Pulmonary artery endothelial cell (primary cell): ENCODE measurements around the gene OR6N1. TPM values are rescaled to one million over a fixed set of nuclear protein-coding genes. Genes with fewer than 3 reads are reported as not detected.

Experiments used
- DNase-seq: peaks from one replicate; pipeline ENCODE4 v3.0.0-alpha.2; 2011; ENCODE audit warnings: low read depth, low spot score
- total RNA-seq: library from RNA; depleted of rRNA; stranded (reverse); fragments of >200 nt; gene quantifications from 2 replicates; pipeline ENCODE4 v1.2.3, GENCODE V29; 2014

Gene OR6N1, protein sequence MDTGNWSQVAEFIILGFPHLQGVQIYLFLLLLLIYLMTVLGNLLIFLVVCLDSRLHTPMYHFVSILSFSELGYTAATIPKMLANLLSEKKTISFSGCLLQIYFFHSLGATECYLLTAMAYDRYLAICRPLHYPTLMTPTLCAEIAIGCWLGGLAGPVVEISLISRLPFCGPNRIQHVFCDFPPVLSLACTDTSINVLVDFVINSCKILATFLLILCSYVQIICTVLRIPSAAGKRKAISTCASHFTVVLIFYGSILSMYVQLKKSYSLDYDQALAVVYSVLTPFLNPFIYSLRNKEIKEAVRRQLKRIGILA
- total RNA-seq: not detected in 2 replicates

DNA sequence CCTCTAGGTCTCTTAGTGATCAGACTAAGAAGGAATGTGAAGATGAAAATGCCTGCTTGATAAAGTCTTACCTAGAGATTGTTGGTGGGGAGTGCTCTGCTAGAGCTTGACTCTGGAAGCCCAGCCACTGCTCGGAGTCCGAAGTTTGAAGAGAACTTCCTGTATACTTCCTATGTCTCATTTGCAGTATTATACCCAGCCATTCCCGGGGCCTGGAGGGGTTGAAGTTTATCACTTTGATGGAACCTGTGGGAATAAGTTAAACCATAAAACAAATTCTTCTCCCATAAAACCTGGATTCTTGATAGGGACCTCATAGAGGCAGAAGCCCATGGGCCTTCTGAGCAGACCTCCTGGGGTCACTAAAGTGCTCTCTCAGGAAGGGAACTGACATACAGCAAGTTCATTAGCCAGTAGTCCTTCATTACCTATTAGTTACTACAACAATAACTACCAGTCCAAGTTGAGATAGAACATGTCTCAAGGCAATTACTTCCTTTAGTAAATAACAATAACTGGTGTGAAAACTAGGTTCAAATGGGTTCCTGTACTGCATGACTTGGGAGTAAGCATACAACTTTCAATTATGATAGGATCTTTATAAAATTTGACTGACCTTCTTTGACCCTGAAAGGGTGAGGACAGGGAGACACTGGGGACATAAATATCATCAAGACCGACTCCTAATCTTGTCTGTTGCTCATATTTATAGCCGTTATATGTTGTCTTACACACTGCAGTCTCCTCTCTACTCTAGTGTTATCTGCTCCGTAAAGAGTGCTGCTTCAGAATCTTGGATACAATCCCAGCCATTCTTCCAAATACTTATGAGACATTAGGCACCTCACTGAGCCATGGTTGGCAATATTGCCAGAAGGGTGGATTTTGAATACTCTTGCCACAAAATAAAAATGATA is at the start of gene OR6N1:
Gene OR6N1 (minus strand): TSS at position 246 of the 917 bp plus-strand sequence. CDS start 5,513 bp downstream, outside the sequence.
- DNase-seq: no peak

DNA sequence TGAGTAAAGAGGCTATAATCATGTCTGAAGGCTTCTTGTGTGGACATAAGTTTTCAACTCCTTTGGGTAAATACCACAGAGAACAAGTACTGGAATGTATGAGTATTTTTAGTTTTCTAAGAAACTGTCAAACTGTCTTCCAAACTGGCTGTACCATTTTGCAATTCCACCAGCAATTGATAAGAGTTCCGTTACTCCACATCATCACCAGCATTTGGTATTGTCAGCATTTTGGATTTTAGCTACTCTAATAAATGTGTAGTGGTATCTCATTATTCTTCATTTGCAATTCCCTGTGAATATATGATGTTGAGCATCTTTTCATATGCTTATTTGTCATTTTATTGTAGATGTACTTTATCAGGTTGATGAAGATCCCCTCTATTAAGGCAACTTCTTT is 49.7 kb upstream of the OR6N1 start:
- DNase-seq: no peak

DNA sequence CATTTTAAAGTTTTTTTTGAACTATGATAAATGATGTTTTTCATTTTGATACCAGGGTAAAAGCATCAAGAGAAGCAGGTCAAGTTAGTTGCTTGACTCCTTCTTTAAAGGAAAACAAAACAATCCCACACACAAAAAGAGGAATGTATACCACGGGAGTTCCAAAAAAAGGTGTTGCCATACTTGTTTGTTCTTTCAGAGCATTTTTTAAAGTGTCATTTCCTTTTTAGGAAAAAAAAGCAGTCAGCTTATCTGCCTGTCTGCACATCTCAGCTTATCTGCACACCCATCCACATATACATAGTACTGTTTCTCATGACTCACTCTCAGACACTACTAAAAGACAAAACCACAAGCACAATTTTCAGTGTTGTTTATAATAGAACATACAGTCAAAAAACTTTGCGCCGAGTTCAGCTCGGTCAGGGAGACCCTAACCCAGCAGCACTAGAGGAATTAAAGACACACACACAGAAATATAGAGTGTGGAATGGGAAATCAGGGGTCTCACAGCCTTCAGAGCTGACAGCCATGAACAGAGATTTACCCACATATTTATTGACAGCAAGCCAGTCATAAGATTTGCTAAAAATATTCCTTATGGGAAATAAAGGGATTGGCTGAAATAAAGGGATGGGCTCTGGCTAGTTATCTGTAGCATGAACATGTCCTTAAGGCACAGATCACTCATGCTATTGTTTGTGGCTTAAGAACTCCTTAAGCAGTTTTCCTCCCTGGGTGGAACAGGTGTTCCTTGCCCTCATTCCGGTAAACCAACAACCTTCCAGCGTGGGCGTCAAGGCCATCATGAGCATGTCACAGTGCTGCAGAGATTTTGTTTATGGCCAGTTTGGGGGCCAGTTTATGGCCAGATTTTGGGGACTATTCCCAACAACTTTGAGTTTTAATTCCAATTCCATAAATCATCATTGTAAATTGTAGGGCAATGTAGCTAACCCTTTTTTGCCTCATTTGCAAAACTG is 47.8 kb upstream of the OR6N1 start:
- no peak for DNase-seq

DNA sequence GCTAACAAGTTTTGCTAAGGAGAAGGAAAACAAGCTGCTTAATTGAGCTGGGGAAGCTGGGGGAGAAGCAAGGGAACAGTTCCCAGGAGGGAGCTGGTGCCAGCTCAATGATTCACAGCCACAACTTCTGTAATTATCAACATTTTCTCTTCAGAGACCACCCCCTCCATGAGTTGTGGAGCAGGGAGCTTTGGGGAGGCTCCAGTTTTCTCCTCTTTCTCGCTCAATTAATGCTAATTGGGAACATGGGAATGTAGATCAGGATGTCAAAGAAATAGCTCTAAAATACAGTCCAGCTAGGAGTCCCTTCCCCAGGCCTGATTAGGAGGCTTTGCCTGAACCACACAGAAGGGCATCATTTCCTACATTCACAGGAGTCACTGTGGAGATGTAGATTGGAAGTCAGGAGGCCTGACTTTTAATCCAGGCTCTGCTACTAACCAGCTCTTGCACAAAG is 47.0 kb upstream of the OR6N1 start:
- DNase-seq: no peak

DNA sequence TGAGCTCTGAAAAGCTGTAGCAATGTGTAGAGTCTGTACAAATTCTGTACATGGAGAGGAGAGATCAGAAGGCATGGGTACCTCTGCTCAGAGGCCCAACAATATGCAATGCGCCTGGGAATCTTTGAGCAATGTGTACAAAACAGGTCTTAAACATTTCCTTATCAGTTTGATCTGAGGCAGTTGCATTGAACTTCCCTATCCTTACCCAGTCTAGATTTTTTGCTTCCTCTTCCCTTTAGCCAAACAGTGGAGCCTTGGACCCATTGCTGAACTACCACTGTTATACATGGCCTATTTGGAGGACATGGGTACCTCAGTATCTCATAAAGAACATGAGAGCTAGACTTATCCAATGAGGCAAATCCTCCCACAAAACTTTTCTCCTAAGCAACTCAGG is 46.6 kb upstream of the OR6N1 start:
- no peak for DNase-seq

DNA sequence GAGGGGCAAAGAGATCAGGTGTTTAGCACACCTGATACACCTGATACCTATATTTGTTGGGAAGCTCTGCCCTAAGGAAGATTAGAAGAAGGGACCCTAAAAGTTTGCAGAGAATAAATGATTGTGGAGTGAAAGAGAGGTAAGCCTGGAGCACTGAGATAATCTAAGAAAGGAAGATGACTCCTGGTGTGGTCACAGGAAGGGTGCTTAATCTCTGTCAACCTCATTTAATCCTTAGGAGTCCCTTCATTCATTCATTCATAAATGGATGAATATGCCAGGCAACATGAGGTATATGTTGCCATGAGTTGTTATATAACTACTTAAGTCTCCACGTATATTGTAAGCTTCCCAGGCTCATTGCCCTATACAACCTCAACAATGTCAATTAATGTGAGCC is 43.0 kb upstream of the OR6N1 start:
- DNase-seq: no peak

DNA sequence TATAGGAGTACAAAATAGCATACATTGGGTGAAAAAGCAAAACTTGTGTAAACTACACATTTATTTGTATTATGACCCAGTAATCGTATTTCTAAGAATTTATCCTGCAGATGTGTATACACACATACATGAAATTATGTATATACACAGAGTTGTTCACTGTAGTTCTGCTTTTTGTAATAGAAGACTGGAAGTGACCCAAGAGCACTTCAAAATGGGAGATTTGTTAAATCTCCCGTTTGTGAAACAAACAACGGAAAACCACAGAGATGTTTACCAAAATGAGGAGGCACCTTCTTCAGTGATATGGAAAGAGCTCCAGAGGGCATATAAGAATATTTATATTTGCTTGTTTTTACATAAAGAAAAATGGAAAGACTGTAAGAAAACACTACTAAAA is 41.2 kb upstream of the OR6N1 start:
- DNase-seq: no peak

DNA sequence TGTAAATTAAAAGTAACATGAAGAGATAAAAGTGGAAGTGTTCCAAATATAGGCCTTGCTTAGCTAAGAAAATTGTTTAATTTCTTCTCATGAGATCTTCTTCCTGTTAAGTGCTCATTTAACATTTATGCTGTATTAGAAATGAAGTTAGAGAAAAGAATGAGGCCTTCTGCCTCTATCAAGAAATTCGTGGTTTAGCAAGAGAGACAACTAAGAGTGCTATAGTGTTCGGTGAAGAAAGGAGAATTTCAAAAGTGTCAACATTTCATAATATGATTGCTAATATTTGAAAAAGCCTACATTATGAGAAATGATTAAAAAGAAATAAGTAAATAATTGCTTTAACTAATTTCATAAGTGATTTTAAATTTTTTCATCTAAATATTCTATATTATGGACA is 40.3 kb upstream of the OR6N1 start:
- no peak for DNase-seq

DNA sequence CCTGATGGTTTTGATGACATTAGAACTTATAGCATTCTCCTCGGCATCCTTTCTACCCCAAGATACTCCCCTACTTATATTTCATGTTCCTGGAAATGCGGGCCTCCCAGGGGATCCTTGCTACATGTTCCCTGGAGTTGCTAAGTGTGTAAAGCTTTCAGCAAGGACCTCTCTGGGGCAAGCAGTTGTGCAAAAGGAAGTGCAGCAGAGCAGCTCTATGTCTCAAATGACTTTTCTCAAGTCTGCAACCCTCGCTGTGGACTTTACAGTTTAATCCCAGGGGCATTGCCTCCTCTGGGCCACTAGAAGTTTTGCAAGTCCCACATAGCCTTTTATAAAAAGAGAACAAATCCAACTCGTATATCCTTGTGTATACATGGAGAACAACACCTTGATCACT is 38.3 kb upstream of the OR6N1 start:
- no peak for DNase-seq

DNA sequence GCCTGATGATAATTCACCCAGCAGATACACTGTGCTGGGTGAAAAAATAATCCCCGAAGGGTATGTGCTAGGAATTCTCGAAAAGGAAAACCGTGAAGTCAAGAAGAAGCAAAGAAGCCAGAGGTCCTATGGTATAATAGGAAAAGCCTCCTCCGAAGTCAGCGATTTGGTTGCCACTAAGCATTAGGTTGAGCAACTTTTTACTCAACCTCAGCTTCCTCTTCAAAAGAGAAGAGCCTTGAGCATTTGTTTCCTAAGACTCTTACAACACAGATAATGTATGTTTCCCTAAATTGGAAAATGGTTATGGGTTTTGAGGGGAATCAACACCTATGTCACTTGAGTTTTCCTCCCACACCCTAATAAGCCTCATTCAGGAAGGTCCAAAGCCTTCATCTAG is 37.9 kb upstream of the OR6N1 start:
- DNase-seq: no peak

DNA sequence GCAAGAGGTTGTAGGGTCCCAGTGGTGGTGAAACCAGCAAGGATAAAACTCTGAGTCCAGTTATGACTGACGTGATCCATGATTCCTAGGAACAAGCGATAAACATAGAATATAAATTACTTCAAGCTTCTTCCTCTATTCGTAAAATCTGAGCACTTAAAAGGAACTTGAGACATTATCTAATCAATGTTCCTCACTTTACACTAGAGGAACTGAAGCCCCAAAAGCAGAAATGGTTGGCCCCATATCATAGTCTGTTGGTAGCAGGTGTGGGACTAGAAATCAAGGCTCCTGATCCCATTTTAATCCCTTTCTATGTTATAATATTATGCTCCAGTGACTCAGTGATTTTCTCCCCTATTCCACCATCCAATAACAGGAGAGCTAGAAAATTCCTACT is 37.3 kb upstream of the OR6N1 start:
- no peak for DNase-seq

DNA sequence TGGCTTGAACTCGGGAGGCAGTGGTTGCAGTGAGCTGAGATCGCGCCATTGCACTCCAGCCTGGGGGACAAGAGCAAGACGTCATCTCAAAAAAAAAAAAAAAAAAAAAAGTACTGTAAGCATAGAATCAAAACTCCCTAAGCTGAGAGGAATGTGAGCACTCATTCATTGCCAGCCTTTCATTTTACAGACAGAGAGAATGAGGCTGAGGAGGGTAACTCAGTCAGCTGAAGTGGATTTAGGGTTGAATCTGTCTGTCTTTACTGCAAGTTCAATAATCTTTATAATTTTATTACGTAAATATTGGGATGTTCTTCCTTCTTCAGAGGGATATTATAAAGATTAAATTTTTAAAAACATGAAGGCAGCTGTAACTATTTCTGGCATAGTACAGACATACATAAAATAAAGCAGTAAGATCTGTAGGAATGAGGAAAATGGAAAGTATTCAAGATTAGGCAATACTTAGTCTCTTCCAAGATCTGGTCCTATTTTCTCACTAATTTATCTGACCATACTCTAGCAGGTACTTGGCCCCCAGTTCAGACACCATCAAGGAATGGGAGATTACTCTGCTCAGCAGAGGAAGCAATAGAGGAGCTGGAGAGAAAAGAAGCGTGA is 35.0 kb upstream of the OR6N1 start:
- DNase-seq: no peak

DNA sequence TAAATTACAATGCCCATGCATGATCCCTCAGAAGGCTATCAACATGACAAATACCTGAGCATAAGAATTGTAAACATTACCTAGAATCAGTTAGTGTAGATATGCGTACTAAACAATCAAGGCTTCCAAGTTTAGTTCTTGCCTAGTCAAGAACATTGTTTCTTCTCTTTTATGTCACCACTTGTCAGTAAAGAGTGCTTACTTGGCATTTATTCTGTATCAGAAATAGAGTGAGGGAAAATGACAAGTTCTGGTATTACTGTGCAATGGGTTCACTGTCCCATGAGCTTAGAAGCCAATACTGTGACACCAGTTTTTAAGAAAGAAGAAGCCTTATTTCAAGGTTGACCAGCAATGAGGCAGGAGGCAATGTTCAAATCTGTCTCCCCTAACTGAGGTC is 31.7 kb upstream of the OR6N1 start:
- DNase-seq: no peak

DNA sequence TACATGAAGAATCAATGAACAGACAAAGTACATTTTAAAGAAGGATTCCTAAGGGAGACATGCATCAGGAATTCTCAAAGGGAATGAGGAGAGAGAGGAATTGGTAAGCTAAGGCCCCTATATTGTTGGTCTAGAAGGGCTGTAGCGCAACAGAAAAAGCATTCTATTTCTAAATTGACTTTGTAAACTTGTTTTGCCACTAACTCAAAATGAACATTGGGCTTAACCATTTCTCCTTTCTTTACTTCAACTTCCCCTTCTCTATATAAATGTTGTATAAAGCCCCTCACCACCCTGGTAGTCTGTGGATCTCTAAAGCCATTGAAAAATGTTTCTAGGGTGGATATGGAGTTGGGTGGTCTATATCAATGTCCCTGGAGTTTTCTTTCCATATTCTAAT is 29.4 kb upstream of the OR6N1 start:
- no peak for DNase-seq

DNA sequence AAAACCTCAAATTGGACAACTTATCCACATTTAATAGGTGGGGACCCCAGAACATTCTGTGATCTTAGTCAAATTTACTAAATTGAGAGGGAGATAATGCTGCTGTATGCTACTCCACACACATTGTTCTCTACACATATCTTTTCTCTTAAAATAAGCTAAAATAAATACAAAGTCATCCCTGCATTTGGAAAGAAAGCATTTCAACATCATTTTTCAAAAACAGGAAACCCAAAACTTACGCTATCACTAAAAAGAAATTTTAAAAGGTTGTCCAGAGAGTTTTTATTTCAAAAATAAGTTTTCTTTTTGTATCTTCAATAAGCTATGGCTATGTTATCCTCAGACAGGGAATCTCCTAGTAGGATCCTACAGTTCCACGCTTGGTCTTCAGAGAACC is 28.5 kb upstream of the OR6N1 start:
- DNase-seq: no peak

DNA sequence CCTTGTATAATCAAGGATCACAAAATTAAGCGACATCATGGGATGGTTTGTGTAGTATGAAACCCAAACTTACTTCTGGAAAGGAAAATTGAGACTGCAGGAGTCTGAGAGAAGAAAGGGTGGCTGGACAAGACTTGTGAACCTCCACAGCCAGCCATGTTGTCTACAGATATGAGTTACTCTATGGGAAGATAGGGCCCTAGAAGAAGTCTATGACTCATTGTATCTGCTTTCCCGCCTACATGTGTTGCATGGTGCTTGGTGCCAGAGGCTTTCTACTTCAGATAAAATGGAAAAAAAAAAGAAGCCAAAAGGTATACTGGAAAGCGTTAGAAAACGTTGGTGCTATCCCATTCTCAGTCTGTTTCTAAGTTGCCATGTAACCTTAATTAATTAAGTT is 27.7 kb upstream of the OR6N1 start:
- DNase-seq: no peak

DNA sequence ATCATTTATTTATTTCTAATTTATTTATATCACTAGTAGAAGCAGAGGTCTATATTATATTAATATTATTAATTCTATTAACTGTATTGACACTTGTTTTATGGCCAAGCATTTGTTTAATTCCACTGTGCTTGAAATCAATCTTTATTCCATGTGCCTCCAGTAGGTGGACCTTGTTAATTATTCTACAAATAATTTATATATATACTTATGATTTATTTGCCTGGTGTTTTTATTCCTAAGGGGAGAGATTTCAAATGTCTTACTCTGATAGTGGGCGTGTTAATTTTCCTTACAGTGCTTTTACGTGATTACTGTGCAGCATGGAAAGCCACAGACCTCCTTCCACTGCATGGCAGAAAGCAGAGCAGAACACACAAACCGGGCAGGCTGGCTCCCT is 26.5 kb upstream of the OR6N1 start:
- no peak for DNase-seq

DNA sequence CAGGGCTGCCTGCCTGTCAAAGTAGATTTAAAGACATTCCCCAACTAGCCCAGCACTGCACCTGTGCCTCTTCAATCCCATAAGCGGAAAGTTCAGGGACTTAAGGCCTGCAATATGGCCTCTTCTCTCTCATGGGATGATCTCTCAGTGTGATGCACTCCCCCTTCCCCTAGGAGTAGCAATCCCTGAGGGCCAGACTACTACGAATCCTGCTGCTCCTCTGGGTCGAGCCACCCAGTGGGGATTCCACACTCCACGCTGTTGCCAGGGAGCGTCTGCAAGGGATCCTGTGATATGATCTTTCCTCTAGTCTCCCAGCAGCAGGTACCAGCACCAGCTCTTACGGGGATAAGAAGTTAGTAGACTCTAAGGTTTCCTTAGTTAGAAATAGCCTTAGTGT is 22.3 kb upstream of the OR6N1 start:
- DNase-seq: no peak

DNA sequence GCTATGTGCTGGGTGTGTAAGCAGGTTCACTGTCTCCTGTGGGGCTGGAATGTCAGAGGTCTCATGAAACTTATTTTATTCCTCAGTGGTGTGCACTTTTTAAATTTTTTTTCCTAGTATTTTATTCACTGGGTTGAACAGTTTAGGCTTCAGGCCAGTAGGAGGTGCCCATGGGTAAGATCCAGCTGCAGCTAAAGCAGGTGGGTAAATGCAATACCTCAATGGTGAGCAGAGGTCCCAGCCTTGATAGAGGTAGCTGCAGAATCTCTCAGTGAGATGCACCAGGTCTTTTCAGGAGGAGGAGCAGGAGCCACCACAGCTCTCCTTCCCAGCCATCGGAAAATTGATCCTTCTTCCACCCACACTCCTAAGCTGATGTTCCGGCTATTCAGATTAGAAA is 21.6 kb upstream of the OR6N1 start:
- DNase-seq: no peak

DNA sequence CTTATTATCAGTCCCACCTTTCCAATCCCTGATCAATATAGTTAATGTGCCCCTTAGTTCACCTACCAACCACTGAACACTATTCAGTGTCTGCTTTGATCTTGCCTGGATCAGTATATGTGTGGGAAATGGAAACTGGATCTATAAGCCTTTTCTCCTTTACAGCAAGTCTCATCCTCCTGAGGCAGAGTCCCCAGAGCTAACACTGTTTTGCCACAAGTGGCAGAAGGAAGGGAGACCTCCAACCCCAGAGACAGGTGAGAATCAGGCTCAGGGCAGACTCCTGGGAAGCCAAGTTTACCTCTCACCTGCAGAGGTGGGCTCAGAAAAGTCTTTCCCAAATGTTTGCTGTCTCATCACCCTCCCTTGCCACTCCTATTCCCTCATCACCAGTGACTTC is 9.1 kb upstream of the OR6N1 start, which contains the start of gene OR6N2:
Gene OR6N2 (minus strand): TSS at position 101 of the 400 bp plus-strand sequence. CDS start 3,569 bp downstream, outside the sequence.
- no peak for DNase-seq

DNA sequence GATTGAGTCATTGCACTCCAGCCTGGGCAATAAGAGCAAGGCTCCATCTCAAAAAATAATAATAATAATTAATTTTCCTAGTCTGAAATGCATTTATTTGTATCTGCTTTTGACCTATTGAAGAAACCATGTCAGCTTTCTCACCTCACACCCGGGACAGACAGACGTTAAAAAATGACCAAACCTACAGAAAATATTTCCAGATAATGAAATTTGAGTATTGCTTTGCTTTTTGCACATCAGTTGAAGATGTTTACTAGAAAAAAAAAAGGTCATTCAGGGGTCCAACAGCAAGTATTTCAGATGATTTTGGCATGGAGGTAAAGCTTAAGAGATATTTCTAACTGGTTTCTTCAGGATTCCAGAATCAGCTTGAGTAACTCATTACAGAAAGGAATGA is 17.6 kb downstream of the OR6N1 start, which contains the start of gene OR6K6:
Gene OR6K6 (plus strand): TSS at position 301 of the 400 bp plus-strand sequence. CDS start 168 bp downstream, outside the sequence.
- DNase-seq: no peak
